Activated CD4-positive, alpha-beta T cell treated with anti-CD3 and anti-CD28 coated beads for 36 hours (primary cell): Measurements from ENCODE around the gene CLN3. TPM values are rescaled to one million over a fixed set of nuclear protein-coding genes. Genes with fewer than 3 reads are reported as not detected.

Experiments used
- total RNA-seq, 2 experiments: library from RNA; stranded (reverse); gene quantifications; one replicate each; pipeline ENCODE4 v1.2.3, GENCODE V29; 2021

The CLN3 gene
- total RNA-seq, 2 experiments from 2014 or later = 19.0 to 24.6 TPM

Other genes starting within 250 kb of the CLN3 start
- 1 to 10 TPM; 6.5 to 6.6 TPM for gene SBK1, start 199.5 kb downstream of the CLN3 start, total RNA-seq
- gene NPIPB6, start 128.6 kb downstream of the CLN3 start, total RNA-seq = 1 to 10 TPM; 1.7 to 1.8 TPM
- gene EIF3CL, start 88.2 kb downstream of the CLN3 start, total RNA-seq = 100 to 1,000 TPM; 121 to 294 TPM
- under 1 TPM in 1 of 2 experiments, not detected in 1; 0.42 TPM for gene NPIPB7, start 19.7 kb downstream of the CLN3 start, total RNA-seq
- gene APOBR, start 2.6 kb upstream of the CLN3 start, total RNA-seq = 1 to 10 TPM; 1.8 to 2.4 TPM
- gene IL27, start 14.8 kb upstream of the CLN3 start, total RNA-seq = not detected
- not detected for gene NUPR1, start 46.9 kb upstream of the CLN3 start, total RNA-seq
- 10 to 100 TPM; 23.6 to 35.5 TPM for gene SGF29, start 61.8 kb upstream of the CLN3 start, total RNA-seq
- under 1 TPM; 0.26 to 0.30 TPM for gene SULT1A2, start 105.0 kb upstream of the CLN3 start, total RNA-seq
- 10 to 100 TPM; 12.1 to 13.9 TPM for gene SULT1A1, start 118.0 kb upstream of the CLN3 start, total RNA-seq
- under 1 TPM in 1 of 2 experiments, not detected in 1; 0.37 TPM for gene NPIPB8, start 146.0 kb upstream of the CLN3 start, total RNA-seq
- gene EIF3C, start 219.4 kb upstream of the CLN3 start, total RNA-seq = 100 to 1,000 TPM; 877 to 952 TPM